HepG2 (cell line): ENCODE results near the gene ARF4. TPM values are rescaled to one million over a fixed set of nuclear protein-coding genes. Genes with fewer than 3 reads are reported as not detected.

Experiments
- ATF7 ChIP-seq, 2 experiments: fragments of 450-650 bp in 1 of 2; sonication (generic) in 1 of 2; formaldehyde crosslinking in 1 of 2; IDR thresholded peaks; 2 replicates each; pipeline versions ENCODE4 v1.4.0 to v1.6.1; 2016 to 2020; ENCODE audit warnings: antibody characterized with exemption in 1 of 2, mild to moderate bottlenecking in 1 of 2, missing genetic modification reagents in 1 of 2
- CHD2 ChIP-seq: IDR thresholded peaks from 2 replicates; pipeline ENCODE4 v1.6.1; 2011; ENCODE audit warnings: low read depth, low read length, improper control_type of control experiment
- IRX3 ChIP-seq: sonication (generic); formaldehyde crosslinking; IDR thresholded peaks from 2 replicates; pipeline ENCODE4 v1.8.1; 2023; ENCODE audit warnings: mild to moderate bottlenecking, low read depth, missing genetic modification reagents, borderline replicate concordance
- KLF6 ChIP-seq: IDR thresholded peaks from 2 replicates; pipeline ENCODE4 v1.8.0; 2016; ENCODE audit warnings: missing biosample characterization, missing genetic modification reagents
- MEF2D ChIP-seq: sonication (generic); formaldehyde crosslinking; IDR thresholded peaks from 2 replicates; pipeline ENCODE4 v1.5.1; 2020; ENCODE audit warnings: mild to moderate bottlenecking, missing genetic modification reagents
- NAIF1 ChIP-seq: sonication (generic); formaldehyde crosslinking; IDR thresholded peaks from 2 replicates; pipeline ENCODE4 v1.5.0; 2020; ENCODE audit warnings: mild to moderate bottlenecking, missing genetic modification reagents, borderline replicate concordance
- PAWR ChIP-seq: sonication (generic); formaldehyde crosslinking; IDR thresholded peaks from 2 replicates; pipeline ENCODE4 v1.4.0; 2020; ENCODE audit warnings: missing genetic modification reagents, mild to moderate bottlenecking, borderline replicate concordance
- PHF20 ChIP-seq: sonication (generic); formaldehyde crosslinking; IDR thresholded peaks from 2 replicates; pipeline ENCODE4 v1.5.0; 2020; ENCODE audit warnings: mild to moderate bottlenecking, missing genetic modification reagents
- RBFOX2 ChIP-seq: fragments of 200-400 bp; formaldehyde crosslinking; IDR thresholded peaks from 2 replicates; pipeline ENCODE4 v1.6.1; 2017; ENCODE audit warnings: low read depth, mild to moderate bottlenecking, low read length
- SALL1 ChIP-seq: sonication (generic); formaldehyde crosslinking; IDR thresholded peaks from 2 replicates; pipeline ENCODE4 v1.8.0; 2022; ENCODE audit warnings: mild to moderate bottlenecking, missing genetic modification reagents
- SKI ChIP-seq: fragments of 450-650 bp; IDR thresholded peaks from one replicate; pipeline ENCODE4 v1.6.1; 2018; ENCODE audit warnings: mild to moderate bottlenecking; ENCODE audit not compliant: partially characterized antibody
- SRF ChIP-seq: IDR thresholded peaks from 2 replicates; pipeline ENCODE4 v1.6.1; 2011; ENCODE audit warnings: mild to moderate bottlenecking, low read depth, low read length, moderate library complexity
- THYN1 ChIP-seq: sonication (generic); formaldehyde crosslinking; IDR thresholded peaks from 2 replicates; pipeline ENCODE4 v1.8.1; 2023; ENCODE audit warnings: low read depth, mild to moderate bottlenecking, moderate library complexity, missing genetic modification reagents, borderline replicate concordance
- ZNF30 ChIP-seq: sonication (generic); formaldehyde crosslinking; IDR thresholded peaks from 2 replicates; pipeline ENCODE4 v1.5.0; 2020; ENCODE audit warnings: mild to moderate bottlenecking, missing genetic modification reagents
- ZNF451 ChIP-seq: sonication (generic); formaldehyde crosslinking; IDR thresholded peaks from 2 replicates; pipeline ENCODE4 v1.5.0; 2020; ENCODE audit warnings: mild to moderate bottlenecking, missing genetic modification reagents
- ZNF530 ChIP-seq: sonication (generic); formaldehyde crosslinking; IDR thresholded peaks from 2 replicates; pipeline ENCODE4 v1.5.0; 2020; ENCODE audit warnings: low read depth, mild to moderate bottlenecking, missing genetic modification reagents
- ZNF543 ChIP-seq: sonication (generic); formaldehyde crosslinking; IDR thresholded peaks from 2 replicates; pipeline ENCODE4 v1.4.0; 2020; ENCODE audit warnings: mild to moderate bottlenecking, missing genetic modification reagents
- ZNF644 ChIP-seq: IDR thresholded peaks from 2 replicates; pipeline ENCODE4 v1.6.1; 2016; ENCODE audit warnings: low read depth
- ZNF816 ChIP-seq: sonication (generic); formaldehyde crosslinking; IDR thresholded peaks from 2 replicates; pipeline ENCODE4 v1.8.0; 2022; ENCODE audit warnings: missing genetic modification reagents, mild to moderate bottlenecking, borderline replicate concordance
- polyA plus RNA-seq, 8 experiments: library from polyadenylated mRNA; depleted of rRNA in 3 of 8; stranded (reverse) in 7 of 8; unstranded in 1 of 8; fragments of >200 nt; fragmentation: Illumina TruSeq in 4 of 8; extraction: Trizol in 4 of 8; gene quantifications; 2 replicates each; pipeline versions ENCODE4 v1.2.1 to v1.2.3, GENCODE V29; 2011 to 2016; ENCODE audit warnings: low read depth in 4 of 8, missing spikeins in 1 of 8, mixed read lengths in 1 of 8; ENCODE audit not compliant: insufficient read depth in 1 of 8
- total RNA-seq, 5 experiments: library from RNA; depleted of rRNA; stranded (reverse); fragments of >200 nt; fragmentation: Illumina TruSeq; extraction: Trizol; gene quantifications; 2 replicates each; pipeline ENCODE4 v1.2.3, GENCODE V29; 2016; ENCODE audit warnings: low read depth in 1 of 5
- TF ChIP-seq, protein P1 (sequence below): sonication (generic); formaldehyde crosslinking; IDR thresholded peaks from 2 replicates; pipeline ENCODE4 v1.4.0; 2020; ENCODE audit warnings: mild to moderate bottlenecking, missing genetic modification reagents
- TF ChIP-seq, protein P2 (sequence below): sonication (generic); formaldehyde crosslinking; IDR thresholded peaks from 2 replicates; pipeline ENCODE4 v1.8.1; 2023; ENCODE audit warnings: mild to moderate bottlenecking, missing genetic modification reagents
- TF ChIP-seq, protein P3 (sequence below): sonication (generic); formaldehyde crosslinking; IDR thresholded peaks from 2 replicates; pipeline ENCODE4 v1.5.0; 2020; ENCODE audit warnings: missing genetic modification reagents, mild to moderate bottlenecking, borderline replicate concordance
- TF ChIP-seq, protein P4 (sequence below): sonication (generic); formaldehyde crosslinking; IDR thresholded peaks from 2 replicates; pipeline ENCODE4 v1.8.1; 2023; ENCODE audit warnings: mild to moderate bottlenecking, missing genetic modification reagents

ARF4 gene
- total and polyA plus RNA-seq, 2 of the 13 experiments (the other 11 are each of a cell fraction or from before 2014, with no cell fraction given): 184 to 250 TPM

DNA sequence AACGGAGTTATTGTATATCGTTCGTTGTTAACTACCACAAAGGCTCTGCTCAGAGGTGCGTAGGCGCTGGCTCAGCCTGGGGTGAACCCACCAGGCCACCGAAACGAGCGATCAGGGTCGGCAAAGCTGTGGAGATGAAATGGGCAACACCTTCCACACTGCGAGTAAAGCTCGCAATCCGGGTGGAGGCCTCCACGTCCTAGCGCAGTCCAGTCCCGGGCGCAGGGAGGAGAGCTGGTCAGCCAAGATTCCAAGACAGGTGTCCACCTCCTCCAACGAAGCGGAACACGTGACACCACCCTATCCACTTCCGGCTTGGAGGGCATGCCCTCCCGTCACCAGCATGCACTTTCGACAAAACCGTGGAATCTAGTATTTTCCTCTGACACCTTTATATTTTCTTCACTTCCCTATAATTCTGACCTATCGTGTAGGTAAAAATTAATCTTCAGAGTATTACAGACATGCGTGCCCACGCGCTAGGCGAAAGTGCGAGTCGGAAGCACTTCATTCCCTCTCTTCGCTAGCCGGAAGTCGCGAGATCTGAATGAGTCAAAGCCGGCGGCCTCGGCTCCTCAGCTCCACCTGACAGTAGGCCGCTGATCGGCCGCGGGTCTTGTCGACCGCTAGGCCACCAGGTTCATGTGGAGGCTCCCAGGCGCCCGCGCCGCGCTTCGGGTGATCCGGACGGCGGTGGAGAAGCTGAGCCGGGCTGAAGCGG is 41.2 kb downstream of the ARF4 start, which contains the start of gene PDE12 (continued):
- TF ChIP-seq, protein P1, sequence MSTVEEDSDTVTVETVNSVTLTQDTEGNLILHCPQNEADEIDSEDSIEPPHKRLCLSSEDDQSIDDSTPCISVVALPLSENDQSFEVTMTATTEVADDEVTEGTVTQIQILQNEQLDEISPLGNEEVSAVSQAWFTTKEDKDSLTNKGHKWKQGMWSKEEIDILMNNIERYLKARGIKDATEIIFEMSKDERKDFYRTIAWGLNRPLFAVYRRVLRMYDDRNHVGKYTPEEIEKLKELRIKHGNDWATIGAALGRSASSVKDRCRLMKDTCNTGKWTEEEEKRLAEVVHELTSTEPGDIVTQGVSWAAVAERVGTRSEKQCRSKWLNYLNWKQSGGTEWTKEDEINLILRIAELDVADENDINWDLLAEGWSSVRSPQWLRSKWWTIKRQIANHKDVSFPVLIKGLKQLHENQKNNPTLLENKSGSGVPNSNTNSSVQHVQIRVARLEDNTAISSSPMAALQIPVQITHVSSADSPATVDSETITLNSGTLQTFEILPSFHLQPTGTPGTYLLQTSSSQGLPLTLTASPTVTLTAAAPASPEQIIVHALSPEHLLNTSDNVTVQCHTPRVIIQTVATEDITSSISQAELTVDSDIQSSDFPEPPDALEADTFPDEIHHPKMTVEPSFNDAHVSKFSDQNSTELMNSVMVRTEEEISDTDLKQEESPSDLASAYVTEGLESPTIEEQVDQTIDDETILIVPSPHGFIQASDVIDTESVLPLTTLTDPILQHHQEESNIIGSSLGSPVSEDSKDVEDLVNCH (CRISPR knock-in tag): no peak
- TF ChIP-seq, protein P2, sequence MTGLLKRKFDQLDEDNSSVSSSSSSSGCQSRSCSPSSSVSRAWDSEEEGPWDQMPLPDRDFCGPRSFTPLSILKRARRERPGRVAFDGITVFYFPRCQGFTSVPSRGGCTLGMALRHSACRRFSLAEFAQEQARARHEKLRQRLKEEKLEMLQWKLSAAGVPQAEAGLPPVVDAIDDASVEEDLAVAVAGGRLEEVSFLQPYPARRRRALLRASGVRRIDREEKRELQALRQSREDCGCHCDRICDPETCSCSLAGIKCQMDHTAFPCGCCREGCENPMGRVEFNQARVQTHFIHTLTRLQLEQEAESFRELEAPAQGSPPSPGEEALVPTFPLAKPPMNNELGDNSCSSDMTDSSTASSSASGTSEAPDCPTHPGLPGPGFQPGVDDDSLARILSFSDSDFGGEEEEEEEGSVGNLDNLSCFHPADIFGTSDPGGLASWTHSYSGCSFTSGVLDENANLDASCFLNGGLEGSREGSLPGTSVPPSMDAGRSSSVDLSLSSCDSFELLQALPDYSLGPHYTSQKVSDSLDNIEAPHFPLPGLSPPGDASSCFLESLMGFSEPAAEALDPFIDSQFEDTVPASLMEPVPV: peak; percentile 92; the same call in 1 of the 2 replicates
- TF ChIP-seq KLF6 (CRISPR knock-in tag) (peak; percentile 84; the same call in 1 of the 2 replicates), ZNF530 (no peak), THYN1 (CRISPR knock-in tag) (0 out of 2 replicates have a peak, but pooled peaks have one; percentile 64), CHD2 (peak; percentile 94), SKI (no peak), ZNF816 (CRISPR knock-in tag) (peak; percentile 41; the same call in 1 of the 2 replicates), ATF7 (IDR thresholded peaks at IDR 0.05) (no peak), ATF7 (CRISPR knock-in tag; IDR thresholded peaks at IDR 0.05) (no peak; the same call in 1 of the 2 replicates), ZNF543 (CRISPR knock-in tag) (peak; percentile 68; the same call in 1 of the 2 replicates), PAWR (CRISPR knock-in tag) (no peak), PHF20 (peak; percentile 94), IRX3 (CRISPR knock-in tag) (peak; percentile 86; the same call in 1 of the 2 replicates), ZNF644 (CRISPR knock-in tag) (0 out of 2 replicates have a peak, but pooled peaks have one; percentile 10), SALL1 (CRISPR knock-in tag) (peak; percentile 91), RBFOX2 (peak; percentile 89), ZNF30 (CRISPR knock-in tag) (peak; percentile 72; the same call in 1 of the 2 replicates), MEF2D (no peak; the same call in none of the 2 replicates), ZNF451 (CRISPR knock-in tag) (peak; percentile 69; the same call in 1 of the 2 replicates), SRF (no peak), NAIF1 (CRISPR knock-in tag) (peak; percentile 80; the same call in 1 of the 2 replicates)
- TF ChIP-seq, protein P3, sequence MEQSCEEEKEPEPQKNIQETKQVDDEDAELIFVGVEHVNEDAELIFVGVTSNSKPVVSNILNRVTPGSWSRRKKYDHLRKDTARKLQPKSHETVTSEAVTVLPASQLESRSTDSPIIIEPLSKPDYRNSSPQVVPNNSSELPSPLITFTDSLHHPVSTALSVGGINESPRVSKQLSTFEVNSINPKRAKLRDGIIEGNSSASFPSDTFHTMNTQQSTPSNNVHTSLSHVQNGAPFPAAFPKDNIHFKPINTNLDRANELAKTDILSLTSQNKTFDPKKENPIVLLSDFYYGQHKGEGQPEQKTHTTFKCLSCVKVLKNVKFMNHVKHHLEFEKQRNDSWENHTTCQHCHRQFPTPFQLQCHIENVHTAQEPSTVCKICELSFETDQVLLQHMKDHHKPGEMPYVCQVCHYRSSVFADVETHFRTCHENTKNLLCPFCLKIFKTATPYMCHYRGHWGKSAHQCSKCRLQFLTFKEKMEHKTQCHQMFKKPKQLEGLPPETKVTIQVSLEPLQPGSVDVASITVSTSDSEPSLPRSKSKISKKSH (CRISPR knock-in tag): peak; percentile 57; the same call in 1 of the 2 replicates
- TF ChIP-seq, protein P4, sequence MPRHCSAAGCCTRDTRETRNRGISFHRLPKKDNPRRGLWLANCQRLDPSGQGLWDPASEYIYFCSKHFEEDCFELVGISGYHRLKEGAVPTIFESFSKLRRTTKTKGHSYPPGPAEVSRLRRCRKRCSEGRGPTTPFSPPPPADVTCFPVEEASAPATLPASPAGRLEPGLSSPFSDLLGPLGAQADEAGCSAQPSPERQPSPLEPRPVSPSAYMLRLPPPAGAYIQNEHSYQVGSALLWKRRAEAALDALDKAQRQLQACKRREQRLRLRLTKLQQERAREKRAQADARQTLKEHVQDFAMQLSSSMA: no peak
